Measurements from ENCODE around the gene INTS14.
"Not testable (repeated sequence)": the region's sequence is repeated elsewhere in the genome, so short reads cannot be mapped to it uniquely, and the experiment has no call there.

Gene INTS14

DNA sequence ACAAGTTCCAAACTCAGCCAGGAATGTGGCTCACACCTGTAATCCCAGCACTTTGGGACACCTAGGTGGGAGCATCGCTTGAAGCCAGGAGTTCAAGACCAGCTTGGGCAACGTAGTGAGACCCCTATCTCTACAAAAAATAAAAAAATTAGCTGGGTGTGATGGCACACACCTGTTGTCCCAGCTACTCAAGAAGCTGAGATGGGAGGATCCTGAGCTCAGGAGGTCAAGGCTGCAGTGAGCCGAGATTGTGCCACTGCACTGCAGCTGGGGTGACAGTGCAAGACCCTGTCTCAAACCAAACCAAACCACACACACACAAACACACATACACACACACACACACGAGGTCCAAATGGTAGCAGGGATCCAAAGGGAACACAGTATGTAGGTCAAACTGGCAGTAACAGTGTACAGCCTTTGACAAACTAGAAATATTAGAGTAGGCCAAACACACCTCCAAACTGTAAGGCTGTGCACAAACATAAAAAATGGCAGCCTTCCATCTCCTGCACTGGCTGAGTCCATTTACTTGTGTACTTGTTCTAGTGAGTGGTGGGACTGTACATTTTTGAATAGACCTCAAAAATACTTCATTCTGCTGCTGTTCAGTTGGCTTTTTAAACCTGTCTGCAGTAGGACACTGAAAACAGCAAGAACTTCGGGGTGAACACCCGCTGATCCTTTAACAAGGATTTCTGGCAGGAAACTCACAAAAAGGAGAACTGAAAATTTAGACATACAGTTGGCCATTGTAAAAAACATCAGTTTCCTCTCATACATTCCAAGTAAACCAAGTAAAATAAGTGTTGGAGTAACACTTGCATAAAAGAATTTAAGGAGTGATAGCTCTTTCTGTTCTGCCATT, 33.6 kb downstream of the INTS14 start:
- DNase-seq: no peak

DNA sequence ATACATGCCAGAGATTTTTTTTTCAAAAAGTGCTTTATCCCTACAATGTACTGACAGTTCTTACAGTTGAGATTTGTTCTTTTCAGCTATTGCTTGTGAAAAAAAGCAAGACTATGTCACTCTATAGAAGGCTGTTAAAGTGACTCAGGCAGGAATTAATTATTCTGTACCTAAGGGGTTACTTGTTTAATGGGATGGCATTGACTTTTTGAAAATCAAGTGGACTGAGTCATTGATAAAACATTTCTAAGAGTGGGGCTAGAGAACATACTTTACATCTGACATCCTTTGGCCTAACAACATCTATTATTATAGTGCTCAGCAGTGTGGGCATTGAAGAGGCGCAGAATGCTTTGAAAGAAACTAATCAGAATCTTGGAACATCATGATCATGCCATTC, 34.3 kb downstream of the INTS14 start:
- no peak for DNase-seq

GRCh38 chr15:65571971-65572370, 39.0 kb downstream of the INTS14 start:
- DNase-seq: no peak

GRCh38 chr15:65569728-65570127, 41.2 kb downstream of the INTS14 start:
- no peak for DNase-seq

GRCh38 chr15:65561934-65562333, 49.0 kb downstream of the INTS14 start:
- DNase-seq: no peak

DNA sequence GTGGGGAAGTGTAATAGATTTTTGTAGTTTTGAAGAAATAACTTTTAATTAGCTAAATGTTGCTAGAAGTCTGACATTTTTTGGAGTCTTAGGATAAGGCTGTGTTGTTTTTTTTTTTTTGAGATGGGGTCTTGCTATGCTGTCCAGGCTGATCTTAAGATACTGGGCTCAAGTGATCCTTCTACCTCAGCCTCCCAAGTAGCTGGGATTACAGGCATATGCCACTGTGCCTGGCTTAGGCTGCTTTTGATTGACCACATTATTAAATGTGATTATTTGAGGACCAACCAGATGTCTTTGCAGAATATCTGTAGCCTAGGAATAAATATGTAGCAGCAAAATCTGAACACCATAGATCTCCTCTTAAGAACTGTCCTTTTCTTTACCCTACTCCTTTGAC, 51.0 kb downstream of the INTS14 start:
- no peak for DNase-seq

- no peak for DNase-seq
These were observed 51.8 kb downstream of the INTS14 start for GRCh38 chr15:65558997-65559760.

DNA sequence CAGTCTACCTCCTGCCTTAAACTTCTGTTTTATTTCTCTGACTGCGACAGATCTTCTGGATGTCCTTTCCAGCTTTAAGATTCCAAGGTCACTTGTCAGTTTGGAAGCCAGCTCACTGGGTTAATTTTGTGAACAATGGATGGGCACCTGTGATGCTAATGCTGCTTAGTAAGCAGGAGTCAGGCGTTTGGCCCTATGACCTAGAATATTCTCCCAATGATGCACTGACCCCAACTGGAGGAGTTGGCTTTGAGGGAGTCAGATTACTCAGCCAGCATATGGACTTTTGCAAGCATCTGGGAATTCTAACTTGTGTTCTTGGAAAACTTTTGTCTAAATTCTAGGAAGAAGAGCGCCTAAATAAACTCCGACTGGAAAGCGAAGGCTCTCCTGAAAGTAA, 52.6 kb downstream of the INTS14 start:
- DNase-seq: no peak

GRCh38 chr15:65556622-65557021, 54.3 kb downstream of the INTS14 start:
- no peak for DNase-seq

GRCh38 chr15:65553691-65554090, 57.2 kb downstream of the INTS14 start:
- DNase-seq: no peak

GRCh38 chr15:65552851-65553250, 58.1 kb downstream of the INTS14 start:
- DNase-seq: not testable (repeated sequence)

- DNase-seq: no peak
These were observed 59.7 kb downstream of the INTS14 start for GRCh38 chr15:65551183-65551582.

DNA sequence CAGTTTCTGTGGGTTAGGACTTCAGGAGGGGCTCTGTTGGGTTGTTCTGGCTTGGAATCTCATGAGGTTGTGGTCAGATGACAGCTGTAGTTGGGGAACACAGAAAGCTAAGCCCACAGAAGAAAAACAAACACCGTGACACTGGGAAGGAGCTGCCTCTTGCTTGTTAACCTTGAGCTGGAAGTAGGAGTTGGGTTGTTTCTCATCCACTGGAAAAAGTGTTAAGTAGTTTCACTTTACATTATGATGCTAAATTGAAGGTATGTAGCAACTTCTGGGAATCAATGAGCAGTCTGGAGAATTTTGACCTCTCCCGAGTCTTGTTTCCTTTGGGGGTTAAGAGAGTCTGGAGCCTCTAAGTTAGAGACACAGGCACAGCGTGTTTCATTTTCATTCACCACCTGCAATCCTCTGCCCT, 60.2 kb downstream of the INTS14 start:
- no peak for DNase-seq

GRCh38 chr15:65549288-65549687, 61.6 kb downstream of the INTS14 start:
- DNase-seq: not testable (repeated sequence)

DNA sequence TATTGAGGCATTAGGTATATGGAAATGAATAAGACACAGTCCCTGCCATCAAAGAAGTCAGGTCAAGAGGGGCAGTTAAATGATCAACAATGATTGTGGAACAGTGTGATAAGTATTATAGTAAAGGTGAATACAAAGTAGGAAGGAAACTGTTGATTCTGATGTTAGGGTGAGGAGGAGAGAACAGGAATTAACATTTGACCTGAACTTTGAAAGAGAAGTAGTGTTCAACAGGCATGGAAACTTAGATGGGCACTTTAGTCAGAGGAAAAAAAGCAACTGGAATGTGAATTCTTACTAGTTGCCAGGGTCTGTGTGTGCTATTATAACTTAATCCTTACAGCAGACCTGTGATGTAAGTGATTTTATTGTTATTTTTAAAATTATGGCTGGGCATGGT, 63.1 kb downstream of the INTS14 start:
- no peak for DNase-seq

- no peak for DNase-seq
These were observed 69.6 kb downstream of the INTS14 start for GRCh38 chr15:65541231-65541820.

- no peak for DNase-seq
These were observed 70.6 kb downstream of the INTS14 start for GRCh38 chr15:65540314-65540713.

DNA sequence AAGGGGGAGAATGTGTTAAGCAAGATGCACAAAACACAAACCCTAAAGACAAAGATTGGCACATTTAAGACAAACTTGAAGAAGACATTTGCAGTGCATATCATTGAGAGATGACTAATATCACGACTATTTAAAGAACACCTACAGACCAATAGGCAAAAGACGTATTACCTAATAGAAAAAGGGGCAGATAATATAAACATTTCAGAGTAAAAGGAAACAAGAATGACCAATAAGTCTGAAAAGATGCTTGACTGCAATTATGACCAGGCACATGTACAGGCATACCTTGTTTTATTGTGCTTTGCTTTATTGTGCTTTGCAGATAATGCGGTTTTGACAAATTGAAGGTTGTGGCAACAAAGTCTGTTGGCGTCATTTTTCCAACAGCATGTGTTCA, 75.7 kb downstream of the INTS14 start:
- DNase-seq: no peak

GRCh38 chr15:65533057-65533756, 77.7 kb downstream of the INTS14 start:
- no peak for DNase-seq

- DNase-seq: no peak
These were observed 78.2 kb downstream of the INTS14 start for GRCh38 chr15:65532738-65533051.

- peak; percentile 5 for DNase-seq
These were observed 80.4 kb downstream of the INTS14 start, which contains the start of gene HACD3 for GRCh38 chr15:65530318-65531111. Gene HACD3 (plus strand): TSS chr15:65530463. CDS start chr15:65530632, 169 bp downstream.

- no peak for DNase-seq
These were observed 81.1 kb downstream of the INTS14 start for GRCh38 chr15:65529762-65530317.
